Stimulated activated CD8-positive, alpha-beta memory T cell treated with anti-CD3 and anti-CD28 coated beads, Interleukin-12 subunit alpha, Interleukin-12 subunit beta, amount 100 ng/mL, for 24 hours (primary cell): Measurements from ENCODE around the gene ABCA10.
"Not testable (repeated sequence)": the region's sequence is repeated elsewhere in the genome, so short reads cannot be mapped to it uniquely, and the experiment has no call there.

ENCODE experiments used
- DNase-seq: peaks from one replicate; pipeline ENCODE4 v3.0.0-alpha.2; 2020; ENCODE audit errors: extremely low read depth

Gene ABCA10, protein sequence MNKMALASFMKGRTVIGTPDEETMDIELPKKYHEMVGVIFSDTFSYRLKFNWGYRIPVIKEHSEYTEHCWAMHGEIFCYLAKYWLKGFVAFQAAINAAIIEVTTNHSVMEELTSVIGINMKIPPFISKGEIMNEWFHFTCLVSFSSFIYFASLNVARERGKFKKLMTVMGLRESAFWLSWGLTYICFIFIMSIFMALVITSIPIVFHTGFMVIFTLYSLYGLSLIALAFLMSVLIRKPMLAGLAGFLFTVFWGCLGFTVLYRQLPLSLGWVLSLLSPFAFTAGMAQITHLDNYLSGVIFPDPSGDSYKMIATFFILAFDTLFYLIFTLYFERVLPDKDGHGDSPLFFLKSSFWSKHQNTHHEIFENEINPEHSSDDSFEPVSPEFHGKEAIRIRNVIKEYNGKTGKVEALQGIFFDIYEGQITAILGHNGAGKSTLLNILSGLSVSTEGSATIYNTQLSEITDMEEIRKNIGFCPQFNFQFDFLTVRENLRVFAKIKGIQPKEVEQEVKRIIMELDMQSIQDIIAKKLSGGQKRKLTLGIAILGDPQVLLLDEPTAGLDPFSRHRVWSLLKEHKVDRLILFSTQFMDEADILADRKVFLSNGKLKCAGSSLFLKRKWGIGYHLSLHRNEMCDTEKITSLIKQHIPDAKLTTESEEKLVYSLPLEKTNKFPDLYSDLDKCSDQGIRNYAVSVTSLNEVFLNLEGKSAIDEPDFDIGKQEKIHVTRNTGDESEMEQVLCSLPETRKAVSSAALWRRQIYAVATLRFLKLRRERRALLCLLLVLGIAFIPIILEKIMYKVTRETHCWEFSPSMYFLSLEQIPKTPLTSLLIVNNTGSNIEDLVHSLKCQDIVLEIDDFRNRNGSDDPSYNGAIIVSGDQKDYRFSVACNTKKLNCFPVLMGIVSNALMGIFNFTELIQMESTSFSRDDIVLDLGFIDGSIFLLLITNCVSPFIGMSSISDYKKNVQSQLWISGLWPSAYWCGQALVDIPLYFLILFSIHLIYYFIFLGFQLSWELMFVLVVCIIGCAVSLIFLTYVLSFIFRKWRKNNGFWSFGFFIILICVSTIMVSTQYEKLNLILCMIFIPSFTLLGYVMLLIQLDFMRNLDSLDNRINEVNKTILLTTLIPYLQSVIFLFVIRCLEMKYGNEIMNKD (N-terminal part only)

DNA sequence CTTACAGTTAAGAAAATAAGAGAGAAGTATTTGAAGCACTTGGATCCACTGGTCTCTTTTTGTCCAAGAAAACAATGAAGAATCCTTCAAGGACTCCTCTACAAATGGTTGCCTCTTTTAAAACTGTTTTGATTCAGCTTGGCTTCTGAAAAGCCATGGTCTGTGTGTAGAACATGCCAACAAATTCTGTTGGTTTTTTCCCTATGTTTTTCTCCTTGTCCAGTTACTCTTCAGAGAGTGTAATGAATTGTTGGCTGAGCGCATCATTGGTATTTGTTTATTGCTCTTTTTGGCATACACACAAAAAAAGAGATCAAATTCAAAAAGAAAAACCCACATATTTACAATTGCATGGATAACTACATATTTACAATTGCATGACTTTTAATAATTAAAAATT is at the start of gene ABCA10:
Gene ABCA10, minus strand, starts transcription at position 249 of the 400 bp plus-strand sequence. CDS start 3,466 bp downstream, outside the sequence.
- no peak for DNase-seq

- not testable (repeated sequence) for DNase-seq
Measured at GRCh38 chr17:69276279-69276678, 47.7 kb upstream of the ABCA10 start.

DNA sequence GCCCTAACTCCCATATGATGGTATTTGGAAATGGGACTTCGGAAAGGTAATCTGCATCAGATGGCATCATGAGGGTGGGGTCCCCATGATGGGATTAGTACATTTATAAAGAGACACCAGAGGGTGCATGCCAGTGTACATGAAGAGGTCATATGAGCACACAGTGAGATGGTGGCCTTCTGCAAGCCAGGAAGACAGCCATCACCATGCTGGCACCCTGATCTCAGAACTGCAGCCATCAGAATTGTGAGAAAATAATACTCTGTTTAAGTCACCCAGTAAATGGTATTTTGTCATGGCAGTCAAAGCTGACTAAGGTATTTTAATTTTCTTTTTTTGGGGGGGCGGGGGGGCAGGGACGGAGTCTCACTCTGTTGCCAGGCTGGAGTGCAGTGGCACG is 47.1 kb upstream of the ABCA10 start:
- no peak for DNase-seq

DNA sequence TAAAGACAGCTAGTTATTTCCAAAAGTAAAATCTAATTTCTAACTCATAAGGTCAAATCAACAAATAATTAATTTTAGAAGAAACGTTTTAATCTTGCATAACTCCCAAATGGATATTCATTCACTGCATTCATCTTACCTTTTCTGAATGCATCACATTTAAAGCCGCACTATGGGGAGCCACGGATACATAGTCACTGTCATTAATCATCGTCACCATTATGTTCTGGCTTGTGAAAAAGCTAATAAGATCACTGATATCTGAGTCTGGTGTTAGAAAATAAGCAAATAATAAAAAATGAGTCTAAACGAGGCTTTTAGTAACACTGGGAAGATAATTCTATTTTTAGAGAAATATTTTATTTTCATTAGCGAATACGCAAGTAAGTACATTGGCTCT is 42.4 kb upstream of the ABCA10 start:
- no peak for DNase-seq

- no peak for DNase-seq
Measured at GRCh38 chr17:69269131-69269998, 40.7 kb upstream of the ABCA10 start.

DNA sequence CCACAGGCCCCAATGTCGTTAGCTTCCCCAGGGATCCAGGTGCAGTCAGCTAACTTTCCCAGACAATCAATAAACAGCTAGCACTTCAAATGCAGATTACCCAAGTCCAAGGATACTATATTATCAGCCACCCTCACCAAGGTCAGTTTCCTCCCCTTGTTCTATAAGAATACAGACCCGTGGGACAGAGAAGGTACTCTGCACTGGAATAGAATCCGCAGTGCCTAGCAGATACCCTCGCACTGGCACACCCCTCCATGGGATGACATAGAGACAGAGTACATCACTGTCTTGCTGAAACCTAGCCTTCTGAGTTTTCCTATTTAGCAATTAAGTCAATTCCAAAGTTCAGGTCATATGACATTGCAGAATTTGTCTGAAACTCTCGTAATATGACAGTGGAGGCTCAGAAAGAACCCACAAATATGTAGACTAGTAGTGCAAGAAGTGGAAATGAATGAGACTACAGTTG is 40.0 kb upstream of the ABCA10 start:
- DNase-seq, result no peak

DNA sequence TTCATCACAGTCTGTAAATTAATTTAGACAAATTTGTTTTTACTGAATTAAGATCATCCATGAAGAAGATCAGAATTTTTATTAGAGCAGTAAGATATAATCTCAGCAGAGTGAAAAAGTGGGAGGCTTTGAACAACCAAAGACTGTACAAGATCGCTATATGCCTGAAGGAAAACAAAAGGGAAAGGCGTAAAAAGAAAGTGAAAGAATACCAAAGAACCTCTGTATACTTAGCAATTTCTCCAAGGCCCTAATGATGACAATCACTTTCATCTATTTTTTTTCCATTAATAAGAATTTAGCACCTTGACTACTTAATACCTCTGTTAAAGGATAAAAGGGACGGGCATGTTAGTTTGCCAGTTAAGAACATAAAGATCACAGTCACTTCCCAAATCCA is 38.6 kb upstream of the ABCA10 start:
- no peak for DNase-seq

DNA sequence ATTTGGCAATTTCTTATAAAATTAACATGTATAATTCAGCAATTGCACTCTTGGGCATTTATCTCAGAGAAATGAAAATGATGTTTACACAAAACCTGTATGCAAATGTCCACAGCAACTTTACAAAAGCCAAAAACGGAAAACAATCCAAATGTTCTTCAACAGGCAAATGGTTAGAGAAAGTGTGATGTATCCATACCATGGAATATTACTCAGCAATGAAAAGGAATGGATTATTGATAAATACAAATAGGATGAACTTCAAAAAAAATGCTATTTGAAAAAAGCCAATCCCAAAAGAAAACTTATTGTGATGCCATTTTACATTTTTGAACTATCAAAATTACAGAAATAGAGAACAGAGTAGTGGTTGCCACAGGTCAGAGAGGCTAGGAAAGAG is 37.2 kb upstream of the ABCA10 start:
- DNase-seq, result no peak

- no peak for DNase-seq
Measured at GRCh38 chr17:69254187-69254586, 25.6 kb upstream of the ABCA10 start.

GRCh38 chr17:69250641-69251040 is 22.0 kb upstream of the ABCA10 start:
- no peak for DNase-seq

- no peak for DNase-seq
Measured at GRCh38 chr17:69246726-69247375, 18.2 kb upstream of the ABCA10 start.

GRCh38 chr17:69246202-69246601 is 17.6 kb upstream of the ABCA10 start:
- DNase-seq, result no peak

- DNase-seq, result no peak
Measured at GRCh38 chr17:69245617-69246016, 17.0 kb upstream of the ABCA10 start.

DNA sequence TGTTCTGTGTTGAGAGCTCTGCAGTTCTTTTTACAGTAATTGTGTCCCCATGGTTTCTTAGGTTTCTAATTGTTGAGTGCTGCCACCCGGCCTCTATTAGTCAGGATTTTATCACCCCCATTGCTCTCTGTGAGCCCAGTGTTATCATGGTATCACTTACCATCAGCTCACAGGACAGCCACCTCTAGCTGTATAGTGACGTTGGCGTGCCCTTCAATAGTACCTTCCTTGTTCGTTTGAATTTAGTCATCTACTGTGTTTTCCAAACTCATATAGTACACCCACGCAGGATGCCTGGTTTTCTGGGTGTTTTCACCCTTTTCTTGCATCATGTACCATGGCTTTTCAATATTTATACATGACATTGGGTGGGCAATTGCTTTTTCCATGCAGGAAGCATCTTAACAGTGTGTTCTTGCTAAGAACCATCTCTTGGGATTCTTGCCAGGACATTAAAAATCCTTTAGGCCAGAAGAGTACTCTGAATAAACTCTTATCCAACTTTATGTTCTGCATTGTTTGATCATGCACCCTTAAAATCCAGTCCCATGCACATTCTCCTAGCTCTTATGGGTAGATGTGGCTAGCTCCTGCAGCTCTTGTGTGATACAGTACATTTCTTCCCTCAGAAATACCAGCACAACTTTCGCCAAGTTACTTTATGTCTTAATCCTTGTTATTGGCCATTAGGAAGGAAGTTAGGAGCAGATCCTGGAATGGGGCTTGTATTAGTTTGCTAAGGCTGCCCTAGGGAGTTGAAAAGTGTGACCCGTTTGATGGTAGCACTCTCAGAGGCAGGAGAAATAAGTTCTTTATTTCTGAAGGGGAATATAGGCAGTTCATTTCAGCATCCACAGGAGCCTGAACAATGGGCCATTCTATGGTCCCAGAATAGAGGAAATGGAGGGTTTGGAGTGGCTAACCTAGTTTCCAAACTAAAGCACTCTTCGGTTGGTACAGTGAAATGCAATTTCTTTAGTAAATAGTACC is 11.3 kb upstream of the ABCA10 start:
- no peak for DNase-seq

DNA sequence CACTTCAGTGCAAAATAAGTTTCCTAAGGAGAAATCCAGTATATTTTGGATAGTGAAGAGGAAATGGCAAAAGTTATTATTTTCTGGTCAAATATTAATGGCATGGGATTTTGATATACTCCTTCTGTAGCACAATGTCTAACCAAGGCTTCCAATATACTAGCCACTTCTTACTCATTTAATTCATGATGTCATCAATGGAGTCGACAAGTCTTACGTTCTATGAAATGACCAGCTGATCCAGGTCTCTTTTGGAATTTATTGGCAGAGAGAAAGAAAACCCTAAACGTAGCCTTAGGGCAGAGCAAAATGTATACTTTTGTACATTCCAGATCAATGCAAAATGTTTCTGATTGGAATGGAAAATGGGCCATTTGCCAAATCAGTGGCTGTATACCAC is 8.3 kb upstream of the ABCA10 start:
- no peak for DNase-seq

DNA sequence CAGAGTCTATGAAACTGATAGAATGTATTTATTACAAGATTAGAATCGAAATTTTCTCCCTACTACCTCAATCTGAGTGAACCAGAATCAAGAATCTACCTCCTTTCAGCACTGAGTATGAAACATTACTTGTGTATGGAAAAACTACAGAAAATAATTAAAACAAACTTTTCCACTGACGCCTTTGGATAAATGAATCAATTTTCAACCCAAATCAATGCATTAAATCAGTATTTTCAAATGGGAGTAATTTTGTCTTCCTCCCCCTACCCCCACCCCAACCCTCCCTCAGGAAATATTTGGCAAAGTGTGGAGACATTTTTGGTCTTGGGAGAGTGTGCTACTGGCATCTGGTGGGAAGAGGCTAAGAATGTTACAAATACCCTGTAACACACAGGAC is 7.8 kb upstream of the ABCA10 start:
- no peak for DNase-seq

GRCh38 chr17:69235338-69236058 is 6.9 kb upstream of the ABCA10 start:
- peak; percentile 7 for DNase-seq

DNA sequence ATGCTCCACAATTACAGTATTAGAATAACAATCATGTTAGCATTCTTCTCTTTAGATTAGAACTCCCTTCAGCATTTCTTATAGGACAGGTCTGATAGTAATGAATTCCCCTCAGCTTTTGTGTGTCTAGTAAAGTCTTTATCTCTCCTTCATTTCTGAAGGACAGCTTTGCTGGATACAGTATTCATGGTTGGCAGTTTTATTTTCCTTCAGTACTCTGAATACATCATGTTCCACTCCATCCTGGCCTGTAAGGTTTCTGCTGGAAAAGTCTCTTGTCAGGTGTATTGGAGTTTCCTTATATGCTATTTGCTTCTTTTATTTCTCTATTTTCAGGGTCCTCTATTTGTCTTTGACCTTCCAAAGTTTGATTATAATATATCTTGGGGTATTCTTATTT is 4.0 kb upstream of the ABCA10 start:
- DNase-seq, result no peak

- no peak for DNase-seq
Measured at GRCh38 chr17:69231521-69231920, 2.9 kb upstream of the ABCA10 start.
